H1 (cell line): ENCODE measurements around the gene DGCR6. TPM values are rescaled to one million over a fixed set of nuclear protein-coding genes. Genes with fewer than 3 reads are reported as not detected.

ENCODE experiments used
- CTCF ChIA-PET: fragments of 300-600 bp; sonication (Branson Sonifier 250); formaldehyde crosslinking; loops from one replicate; lab custom pipeline; 2021; ENCODE audit not compliant: partially characterized antibody; lab: Charles Lee
- POLR2A ChIA-PET: fragments of 300-600 bp; sonication (Branson Sonifier 250); formaldehyde crosslinking; loops from one replicate; lab custom pipeline; 2021; ENCODE audit warnings: inconsistent platforms; ENCODE audit not compliant: partially characterized antibody; lab: Charles Lee
- DNase-seq, 2 experiments: peaks; one replicate each; pipeline versions ENCODE4 v3.0.0 to v3.0.0-alpha.2; 2010 to 2022; ENCODE audit warnings: low spot score in 2 of 2, low read depth in 1 of 2, mixed read lengths in 1 of 2
- FAIRE-seq: peaks from 2 replicates; lab custom pipeline; 2011; peaks lifted over from hg19 to GRCh38; lab: Jason Lieb, UNC
- H2AFZ ChIP-seq: 2 replicates; pipeline ENCODE4 v1.8.1; 2012; ENCODE audit warnings: low read length, inconsistent platforms
- H2AK5ac ChIP-seq: 2 replicates; pipeline ENCODE4 v1.6.1; 2013; ENCODE audit warnings: low read depth, low read length
- H2BK120ac ChIP-seq: replicated peaks from 2 replicates; pipeline ENCODE3; 2013; ENCODE audit warnings: low read depth, low read length, inconsistent platforms
- H2BK12ac ChIP-seq: 2 replicates; pipeline ENCODE4 v1.6.1; 2013; ENCODE audit warnings: low read depth, low read length
- H2BK15ac ChIP-seq: 2 replicates; pipeline ENCODE4 v1.6.1; 2013; ENCODE audit warnings: low read length
- H2BK20ac ChIP-seq: 2 replicates; pipeline ENCODE4 v1.6.1; 2013; ENCODE audit warnings: low read length
- H2BK5ac ChIP-seq: 2 replicates; pipeline ENCODE4 v1.6.1; 2013; ENCODE audit warnings: low read depth, low read length
- H3K14ac ChIP-seq: 2 replicates; pipeline ENCODE4 v1.6.1; 2013; ENCODE audit warnings: inconsistent platforms; ENCODE audit not compliant: insufficient read length
- H3K18ac ChIP-seq: 2 replicates; pipeline ENCODE4 v1.6.1; 2013; ENCODE audit warnings: low read length; ENCODE audit errors: extremely low read depth
- H3K23ac ChIP-seq: 2 replicates; pipeline ENCODE4 v1.6.1; 2013; ENCODE audit warnings: inconsistent platforms; ENCODE audit not compliant: insufficient read length
- H3K23me2 ChIP-seq: 2 replicates; pipeline ENCODE4 v1.6.1; 2013; ENCODE audit warnings: low read depth, low read length
- H3K27ac ChIP-seq: 2 replicates; pipeline ENCODE4 v1.6.1; 2011; ENCODE audit warnings: low read depth, low read length, inconsistent platforms
- H3K27me3 ChIP-seq, 4 experiments: replicated peaks in 1 of 4; 1 replicate in 1 of 4; 2 replicates in 3 of 4; pipeline versions ENCODE4 v1.6.1 to v1.8.1; 2011 to 2013; ENCODE audit warnings: low read length in 3 of 4, mild to moderate bottlenecking in 3 of 4, inconsistent platforms in 2 of 4, mixed read lengths in 2 of 4, moderate library complexity in 1 of 4; ENCODE audit not compliant: control insufficient read depth in 3 of 4, insufficient read depth in 3 of 4; ENCODE audit errors: extremely low read depth in 1 of 4
- H3K36me3 ChIP-seq, 4 experiments: 2 replicates each; pipeline versions ENCODE4 v1.6.1 to v1.8.1; 2011 to 2013; ENCODE audit warnings: mild to moderate bottlenecking in 4 of 4, low read length in 3 of 4, moderate library complexity in 2 of 4, control low read depth in 1 of 4, inconsistent platforms in 1 of 4; ENCODE audit not compliant: insufficient read depth in 4 of 4, control insufficient read depth in 2 of 4
- H3K4ac ChIP-seq: replicated peaks from 2 replicates; pipeline ENCODE3; 2013; ENCODE audit warnings: low read length, low read depth, mixed read lengths, inconsistent platforms; ENCODE audit not compliant: insufficient read length
- H3K4me1 ChIP-seq, 4 experiments: replicated peaks in 1 of 4; 1 replicate in 1 of 4; 2 replicates in 3 of 4; pipeline versions ENCODE4 v1.6.1 to v1.8.1; 2011 to 2013; ENCODE audit warnings: low read length in 3 of 4, inconsistent platforms in 2 of 4, mixed read lengths in 1 of 4; ENCODE audit not compliant: insufficient read depth in 4 of 4, control insufficient read depth in 3 of 4
- H3K4me2 ChIP-seq, 2 experiments: 2 replicates each; pipeline versions ENCODE4 v1.6.1 to v1.8.1; 2011 to 2013; ENCODE audit warnings: low read depth in 2 of 2, low read length in 2 of 2, control low read depth in 1 of 2, inconsistent platforms in 1 of 2, mild to moderate bottlenecking in 1 of 2; ENCODE audit not compliant: insufficient read depth in 1 of 2
- H3K4me3 ChIP-seq, 4 experiments: fragments of 200-600, 300-600 bp in 1 of 4; sonication (generic), shearing (Covaris generic), sonication (Bioruptor Twin) in 1 of 4; 2 replicates each; pipeline versions ENCODE4 v1.5.1 to v1.8.1; 2011 to 2016; ENCODE audit warnings: low read length in 4 of 4, low read depth in 3 of 4, control low read depth in 2 of 4, inconsistent platforms in 2 of 4, mild to moderate bottlenecking in 2 of 4, mixed read lengths in 1 of 4, moderate library complexity in 1 of 4; ENCODE audit not compliant: insufficient read depth in 2 of 4; ENCODE audit errors: extremely low read depth in 1 of 4
- H3K56ac ChIP-seq: replicated peaks from 2 replicates; pipeline ENCODE3; 2013; ENCODE audit warnings: low read depth, mild to moderate bottlenecking, mixed read lengths, low read length, inconsistent platforms; ENCODE audit not compliant: insufficient read length
- H3K79me1 ChIP-seq: 2 replicates; pipeline ENCODE4 v1.6.1; 2013; ENCODE audit warnings: low read depth, low read length, control low read depth
- H3K79me2 ChIP-seq, 2 experiments: 2 replicates each; pipeline versions ENCODE4 v1.6.1 to v1.8.1; 2012 to 2013; ENCODE audit warnings: low read length in 2 of 2, mild to moderate bottlenecking in 2 of 2, inconsistent platforms in 1 of 2; ENCODE audit not compliant: insufficient read depth in 2 of 2, control insufficient read depth in 1 of 2
- H3K9ac ChIP-seq, 4 experiments: replicated peaks in 1 of 4; 1 replicate in 1 of 4; 2 replicates in 3 of 4; pipeline versions ENCODE4 v1.6.1 to v1.8.1; 2011 to 2013; ENCODE audit warnings: low read depth in 3 of 4, low read length in 3 of 4, control low read depth in 2 of 4, mild to moderate bottlenecking in 2 of 4, moderate library complexity in 2 of 4, inconsistent platforms in 1 of 4; ENCODE audit errors: extremely low read depth in 1 of 4
- H3K9me3 ChIP-seq, 2 experiments: 2 replicates each; pipeline versions ENCODE4 v1.6.1 to v1.8.1; 2012 to 2013; ENCODE audit warnings: mild to moderate bottlenecking in 2 of 2, moderate library complexity in 2 of 2, control low read depth in 1 of 2, inconsistent platforms in 1 of 2, low read depth in 1 of 2, low read length in 1 of 2, mixed read lengths in 1 of 2; ENCODE audit not compliant: insufficient read depth in 2 of 2
- H4K20me1 ChIP-seq, 2 experiments: replicated peaks in 1 of 2; 2 replicates each; pipeline versions ENCODE3 to v1.8.1; 2011 to 2013; ENCODE audit warnings: inconsistent platforms in 2 of 2, low read length in 2 of 2, mild to moderate bottlenecking in 1 of 2; ENCODE audit not compliant: insufficient read depth in 2 of 2, control insufficient read depth in 1 of 2
- H4K5ac ChIP-seq: 2 replicates; pipeline ENCODE4 v1.6.1; 2013; ENCODE audit warnings: low read length, low read depth, mixed read lengths, inconsistent platforms; ENCODE audit not compliant: insufficient read length
- H4K8ac ChIP-seq: 2 replicates; pipeline ENCODE4 v1.8.0; 2013; ENCODE audit warnings: mild to moderate bottlenecking, moderate library complexity, low read length, inconsistent platforms; ENCODE audit not compliant: insufficient read depth; ENCODE audit errors: extremely low read depth
- H4K91ac ChIP-seq: replicated peaks from 2 replicates; pipeline ENCODE3; 2013; ENCODE audit warnings: low read length, mixed read lengths, inconsistent platforms; ENCODE audit not compliant: insufficient read length
- CBX5 ChIP-seq: fragments of 300-800, 300-1000 bp; sonication (generic); IDR thresholded peaks from 2 replicates; pipeline ENCODE4 v1.7.1; 2016; ENCODE audit warnings: antibody characterized with exemption, low read length, low read depth
- CHD1 ChIP-seq: IDR thresholded peaks from 2 replicates; pipeline ENCODE4 v1.6.1; 2012; ENCODE audit warnings: low read depth, low read length, improper control_type of control experiment
- GABPA ChIP-seq: IDR thresholded peaks from 2 replicates; pipeline ENCODE4 v1.6.1; 2011; ENCODE audit warnings: mild to moderate bottlenecking, low read length, moderate library complexity, borderline replicate concordance; ENCODE audit not compliant: insufficient read depth
- SIRT6 ChIP-seq: IDR thresholded peaks from one replicate; pipeline ENCODE4 v1.7.1; 2012; ENCODE audit warnings: low read length, inconsistent platforms
- YY1 ChIP-seq: IDR thresholded peaks from 2 replicates; pipeline ENCODE4 v1.6.1; 2011; ENCODE audit warnings: low read depth, mild to moderate bottlenecking, low read length
- WGBS, 2 experiments: shearing (Covaris generic) in 1 of 2; methylation state at CpG; one replicate each; pipeline versions ENCODE4 v1.1.6 to v1.1.7; 2013 to 2015; ENCODE audit warnings: low lambda C conversion rate in 2 of 2, mixed read lengths in 2 of 2, inconsistent platforms in 1 of 2, low coverage in 1 of 2, missing lambda C conversion rate in 1 of 2; ENCODE audit not compliant: insufficient replicate concordance in 2 of 2, insufficient coverage in 1 of 2, insufficient read length in 1 of 2; ENCODE audit errors: extremely low coverage in 1 of 2, missing lambda C conversion rate in 1 of 2; 5-methylcytosine and 5-hydroxymethylcytosine counted together
- polyA plus RNA-seq, 7 experiments: library from polyadenylated mRNA; depleted of rRNA in 3 of 7; stranded (reverse) in 5 of 7; unstranded in 2 of 7; fragments of >200 nt in 5 of 7; fragments of 200-250 nt in 2 of 7; gene quantifications; 1 replicate in 5 of 7; 2 replicates in 1 of 7; 4 replicates in 1 of 7; pipeline versions ENCODE4 v1.2.1 to v1.2.3, GENCODE V29; 2011 to 2013; ENCODE audit warnings: missing spikeins in 2 of 7, mixed read lengths in 2 of 7
- total RNA-seq: library from RNA; stranded (reverse); fragmentation: NEBNext Ultra II Directional; extraction: Animal tissue kit (Norgen Biotek cat#: 25700); gene quantifications from 2 replicates; pipeline ENCODE4 v1.2.1, GENCODE V29; 2021
- TF ChIP-seq, protein P1 (sequence below): IDR thresholded peaks from 2 replicates; pipeline ENCODE4 v1.6.1; 2012; ENCODE audit warnings: inconsistent platforms

Gene DGCR6
- total and polyA plus RNA-seq, 2 of the 8 experiments (the other 6 are each of a cell fraction or from before 2014, with no cell fraction given): 0.82 to 1.7 TPM

DNA sequence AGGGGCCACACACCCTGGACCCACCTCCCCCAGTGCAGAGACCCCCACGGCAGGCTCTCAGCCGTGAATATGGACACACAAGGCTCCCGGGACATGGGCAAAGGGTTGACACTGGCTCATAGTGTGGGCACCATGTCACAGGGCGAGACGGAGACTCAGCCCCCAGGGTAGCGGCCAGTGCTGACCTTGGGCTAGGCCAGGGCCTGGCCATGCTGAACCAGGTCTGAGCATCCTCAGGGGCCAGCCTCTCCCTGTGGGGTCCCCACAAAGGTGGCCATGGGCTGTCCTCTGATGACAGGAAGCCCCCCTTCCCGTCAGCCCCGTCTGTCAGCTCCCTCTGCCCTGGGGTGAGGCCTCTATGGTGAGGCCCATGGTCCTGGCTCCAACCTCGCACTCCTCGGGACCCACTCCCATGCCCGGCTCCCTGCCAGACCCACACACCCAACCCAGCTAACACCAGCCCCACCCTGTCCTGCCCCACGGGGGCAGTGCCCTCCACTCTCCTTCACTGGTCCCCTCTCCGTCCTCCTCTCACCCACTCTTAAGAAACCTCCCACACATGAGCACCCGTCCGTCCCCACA lies 49.0 kb downstream of the DGCR6 start:
- no peak overlapping the region for H3K14ac ChIP-seq
- H3K9me3 ChIP-seq: no peaks in the 10 kb centered on the region
- no peaks in the 10 kb centered on the region for H4K20me1 ChIP-seq
- no peak overlapping the region for H2BK15ac ChIP-seq
- no peak overlapping the region for H3K4me3 ChIP-seq
- H3K4me1 ChIP-seq: peaks cover 0 to 5% (median 0%) of the 10 kb centered on the region in 4 experiments; a peak in 1 of 7 replicates
- no peak overlapping the region for H3K9ac ChIP-seq
- H2BK120ac ChIP-seq: no peak overlapping the region
- no peaks in the 10 kb centered on the region for H3K79me1 ChIP-seq
- TF ChIP-seq, protein P1, sequence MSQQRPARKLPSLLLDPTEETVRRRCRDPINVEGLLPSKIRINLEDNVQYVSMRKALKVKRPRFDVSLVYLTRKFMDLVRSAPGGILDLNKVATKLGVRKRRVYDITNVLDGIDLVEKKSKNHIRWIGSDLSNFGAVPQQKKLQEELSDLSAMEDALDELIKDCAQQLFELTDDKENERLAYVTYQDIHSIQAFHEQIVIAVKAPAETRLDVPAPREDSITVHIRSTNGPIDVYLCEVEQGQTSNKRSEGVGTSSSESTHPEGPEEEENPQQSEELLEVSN: no peak
- TF ChIP-seq SIRT6 (no peak), CHD1 (no peak), YY1 (no peak), GABPA (no peak), CBX5 (no peak)
- no peak overlapping the region for H3K56ac ChIP-seq
- H2AK5ac ChIP-seq: no peak overlapping the region
- no peak overlapping the region for H4K91ac ChIP-seq
- ChIA-PET POLR2A (interaction anchor here (1.5 kb wide), 1 partner anchor 46 kb away, joined by 4 read pairs; no protein-coding TSS in a partner anchor), CTCF (interaction anchor here (0.7 to 1.5 kb wide), 9 partner anchors 14 to 109 kb away, joined by 3 to 5 read pairs (median 4); no protein-coding TSS in a partner anchor)
- no peak overlapping the region for H3K23ac ChIP-seq
- H3K36me3 ChIP-seq: no peaks in the 10 kb centered on the region
- no peaks in the 10 kb centered on the region for H3K27me3 ChIP-seq
- DNase-seq (no peak), FAIRE-seq (no peak)
- WGBS, 2 experiments: 91% methylated on average over 15 of the region's 15 CpGs; no CpG with 5 or more reads in 1 of the 2 experiments
- H2BK5ac ChIP-seq: no peak overlapping the region
- H3K23me2 ChIP-seq: no peaks in the 10 kb centered on the region
- no peak overlapping the region for H3K18ac ChIP-seq
- no peak overlapping the region for H2BK20ac ChIP-seq
- peak overlapping the region; percentile 60; the same call in 1 of the 2 replicates for H2BK12ac ChIP-seq
- no peaks in the 10 kb centered on the region for H3K79me2 ChIP-seq
- H4K5ac ChIP-seq: no peak overlapping the region
- H3K4me2 ChIP-seq: no peak overlapping the region
- no peak overlapping the region for H4K8ac ChIP-seq
- no peak overlapping the region for H3K4ac ChIP-seq
- no peak overlapping the region for H2AFZ ChIP-seq
- H3K27ac ChIP-seq: no peak overlapping the region
